DMS 273 (cell line): ENCODE results near the gene PLP1.

Experiments used
- DNase-seq: peaks from one replicate; lab custom pipeline; 2025; ENCODE audit not compliant: unreplicated experiment; lab: John Stamatoyannopoulos, UW

The PLP1 gene

GRCh38 chrX:103823591-103823990, 47.0 kb downstream of the PLP1 start:
- no peak for DNase-seq

- DNase-seq, result no peak
Measured at GRCh38 chrX:103825881-103826280, 49.2 kb downstream of the PLP1 start.

- DNase-seq, result no peak
Measured at GRCh38 chrX:103828529-103828928, 51.9 kb downstream of the PLP1 start.

- no peak for DNase-seq
Measured at GRCh38 chrX:103830848-103831247, 54.2 kb downstream of the PLP1 start.

GRCh38 chrX:103831342-103831802, 54.7 kb downstream of the PLP1 start:
- peak; percentile 78 for DNase-seq

- DNase-seq, result peak; percentile 59
Measured at GRCh38 chrX:103831803-103832544, 55.3 kb downstream of the PLP1 start, which contains the start of gene RAB9B. TSS of gene RAB9B (minus strand) at chrX:103832257. CDS start at chrX:103825784, 6,473 bp downstream.

GRCh38 chrX:103839404-103839803, 62.8 kb downstream of the PLP1 start:
- no peak for DNase-seq
